ENCODE results near the gene PIM3.

DNA sequence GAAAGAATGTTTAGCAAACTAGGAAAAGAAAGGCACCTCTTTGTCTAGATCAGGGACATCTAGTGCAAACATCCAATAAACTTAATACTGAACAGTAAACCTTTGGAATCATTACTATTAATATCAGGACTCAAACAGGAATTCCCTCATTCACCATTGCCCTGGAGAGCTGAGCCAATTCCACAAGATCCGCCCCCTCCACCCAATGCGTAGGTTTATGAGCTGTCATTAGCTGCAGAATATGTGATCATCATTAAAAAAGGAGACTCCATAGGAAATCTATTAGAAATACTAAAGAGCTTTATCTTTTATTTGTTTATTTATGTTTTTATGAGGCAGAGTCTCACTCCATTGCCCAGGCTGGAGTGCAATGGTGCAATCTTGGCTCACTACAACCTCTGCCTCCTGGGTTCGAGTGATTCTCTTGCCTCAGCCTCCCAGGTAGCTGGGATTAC, 46.5 kb downstream of the PIM3 start:
- no peak for TF ChIP-seq EZH2 (IDR thresholded peaks at IDR 0.05; ENCODE audit: low read depth)
- TF ChIP-seq, protein P1, sequence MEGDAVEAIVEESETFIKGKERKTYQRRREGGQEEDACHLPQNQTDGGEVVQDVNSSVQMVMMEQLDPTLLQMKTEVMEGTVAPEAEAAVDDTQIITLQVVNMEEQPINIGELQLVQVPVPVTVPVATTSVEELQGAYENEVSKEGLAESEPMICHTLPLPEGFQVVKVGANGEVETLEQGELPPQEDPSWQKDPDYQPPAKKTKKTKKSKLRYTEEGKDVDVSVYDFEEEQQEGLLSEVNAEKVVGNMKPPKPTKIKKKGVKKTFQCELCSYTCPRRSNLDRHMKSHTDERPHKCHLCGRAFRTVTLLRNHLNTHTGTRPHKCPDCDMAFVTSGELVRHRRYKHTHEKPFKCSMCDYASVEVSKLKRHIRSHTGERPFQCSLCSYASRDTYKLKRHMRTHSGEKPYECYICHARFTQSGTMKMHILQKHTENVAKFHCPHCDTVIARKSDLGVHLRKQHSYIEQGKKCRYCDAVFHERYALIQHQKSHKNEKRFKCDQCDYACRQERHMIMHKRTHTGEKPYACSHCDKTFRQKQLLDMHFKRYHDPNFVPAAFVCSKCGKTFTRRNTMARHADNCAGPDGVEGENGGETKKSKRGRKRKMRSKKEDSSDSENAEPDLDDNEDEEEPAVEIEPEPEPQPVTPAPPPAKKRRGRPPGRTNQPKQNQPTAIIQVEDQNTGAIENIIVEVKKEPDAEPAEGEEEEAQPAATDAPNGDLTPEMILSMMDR (conservative IDR thresholded peaks at IDR 0.05), result no peak

Data from PC-9 (cell line).